ENCODE results near the gene ACKR2.

DNA sequence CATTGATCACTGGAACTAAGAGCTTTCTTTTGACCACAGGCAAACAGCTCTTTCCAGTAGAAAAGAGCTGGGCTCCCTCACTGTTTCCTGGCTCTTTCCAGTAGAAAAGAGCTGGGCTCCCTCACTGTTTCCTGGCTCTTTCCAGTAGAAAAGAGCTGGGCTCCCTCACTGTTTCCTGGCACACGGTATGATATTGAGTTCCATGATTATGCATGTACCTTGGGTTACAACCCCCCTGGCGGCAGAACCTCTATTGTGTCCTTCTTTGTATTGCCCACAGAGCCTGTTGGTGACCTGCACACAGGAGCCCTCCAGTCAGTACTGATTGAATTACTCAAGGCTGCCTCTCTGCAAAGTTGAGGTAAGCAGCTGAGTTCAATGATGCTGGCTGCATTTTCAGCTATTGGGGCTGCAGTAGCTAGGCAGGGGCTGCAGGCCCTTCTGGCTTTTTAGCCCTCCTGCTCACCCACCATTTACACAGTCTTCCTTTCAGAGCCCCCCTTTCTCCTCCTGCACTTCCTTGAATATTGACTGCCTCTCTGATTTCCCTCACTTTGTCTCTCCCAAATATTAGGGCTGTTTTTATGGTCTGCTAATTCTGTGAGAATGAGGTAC, 10.2 kb downstream of the ACKR2 start:
- TF ChIP-seq EZH2 (IDR thresholded peaks at IDR 0.05; ENCODE audit: borderline replicate concordance, low read depth, low read length, severe bottlenecking) (no peak), CTCF (IDR thresholded peaks at IDR 0.05; ENCODE audit: borderline replicate concordance, extremely low read depth, low read length, poor library complexity, severe bottlenecking) (no peak)

Data from DND-41 (cell line).